ENCODE results near the gene CHERP. TPM values are rescaled to one million over a fixed set of nuclear protein-coding genes. Genes with fewer than 3 reads are reported as not detected.

Gene CHERP
- total RNA-seq, 1 experiment from 2014 or later, result 101 TPM

GRCh38 chr19:16569609-16570320 is 27.5 kb upstream of the CHERP start:
- no CpG with 5 or more reads among the region's 17 CpGs for WGBS (ENCODE audit: extremely low coverage, insufficient read length, low lambda C conversion rate)
- no peak overlapping the region for H4K5ac ChIP-seq (ENCODE audit: insufficient read length, low read depth, low read length)

More at GRCh38 chr19:16569609-16570320, 27.5 kb upstream of the CHERP start:
- H3K4me2 ChIP-seq (ENCODE audit: insufficient read depth, insufficient read length, low read length), result no peak overlapping the region
- H4K91ac ChIP-seq (ENCODE audit: insufficient read length, low read depth, low read length), result no peak overlapping the region
- H2BK20ac ChIP-seq (ENCODE audit: low read depth, low read length, poor library complexity, severe bottlenecking), result no peak overlapping the region
- no peak overlapping the region for H2AFZ ChIP-seq (ENCODE audit: low read length)
- no peak overlapping the region for H2AK5ac ChIP-seq (ENCODE audit: insufficient read length, low read length)
- H2BK5ac ChIP-seq (ENCODE audit: insufficient read length, low read length), result no peak overlapping the region
- Mint-ChIP-seq H3K36me3 (ENCODE audit: insufficient read depth in 1 of 3, low read depth in 3 of 3) (peaks cover 16 to 44% (median 35%) of the 10 kb centered on the region in 3 experiments; a peak in 6 of 7 replicates), H3K27me3 (ENCODE audit: low read depth) (no peaks in the 10 kb centered on the region), H3K4me3 (peak overlapping the region in 1 of 2 experiments; percentile 57; a peak in 3 of 5 replicates), H3K9me3 (no peaks in the 10 kb centered on the region; a peak in 1 of 5 replicates), H3K4me1 (peaks cover 18 to 19% of the 10 kb centered on the region in 2 experiments), H3K27ac (peak overlapping the region; percentile 34 to 80 (median 40); a peak in 4 of 7 replicates)
- TF ChIP-seq CTCF (conservative IDR thresholded peaks at IDR 0.05), result no peak
- H3K14ac ChIP-seq (ENCODE audit: insufficient read depth, low read length), result no peak overlapping the region
- H3K18ac ChIP-seq (ENCODE audit: insufficient read length, low read depth, low read length), result no peak overlapping the region
- H3K9ac ChIP-seq (ENCODE audit: extremely low read depth, insufficient read length, low read length), result no peak overlapping the region
- H3K9me3 ChIP-seq (ENCODE audit: control insufficient read depth, low read depth, low read length), result no peaks in the 10 kb centered on the region
- no peaks in the 10 kb centered on the region for H4K20me1 ChIP-seq (ENCODE audit: control insufficient read depth, insufficient read depth, insufficient read length)
- H3K27me3 ChIP-seq (ENCODE audit: insufficient read depth, low read length), result no peaks in the 10 kb centered on the region
- peaks cover 14% of the 10 kb centered on the region for H3K79me1 ChIP-seq (ENCODE audit: insufficient read depth, low read depth, low read length, poor library complexity, severe bottlenecking)
- no peak overlapping the region for H2BK15ac ChIP-seq (ENCODE audit: low read depth, low read length)
- peaks cover 12% of the 10 kb centered on the region for H3K23me2 ChIP-seq (ENCODE audit: insufficient read length, low read depth, low read length, poor library complexity, severe bottlenecking)
- H2BK12ac ChIP-seq (ENCODE audit: insufficient read length, low read depth, low read length), result no peak overlapping the region
- no peak overlapping the region for H3T11ph ChIP-seq (ENCODE audit: low read length)
- H3K56ac ChIP-seq (ENCODE audit: insufficient read length, low read depth, low read length), result no peak overlapping the region
- H2BK120ac ChIP-seq (ENCODE audit: low read depth, low read length, poor library complexity, severe bottlenecking), result no peak overlapping the region
- H3K79me2 ChIP-seq (ENCODE audit: insufficient read depth, low read length), result no peaks in the 10 kb centered on the region; the same call in 1 of the 2 replicates
- DNase-seq, result no peak
- H3K4ac ChIP-seq (ENCODE audit: low read depth, low read length), result no peak overlapping the region
- H3K4me1 ChIP-seq (ENCODE audit: insufficient read depth, low read length), result no peaks in the 10 kb centered on the region
- H3K23ac ChIP-seq (ENCODE audit: insufficient read length, low read depth, low read length), result no peak overlapping the region
- no peak overlapping the region for H3K27ac ChIP-seq (ENCODE audit: insufficient read length, low read depth, low read length)
- no peak overlapping the region for H4K8ac ChIP-seq (replicated peaks; ENCODE audit: insufficient read length, low read depth, low read length)

Measured in H9 (cell line).